HEK293 (cell line): ENCODE data around the gene VIT.

Experiments
- CTCF ChIA-PET: fragments of 350-600 bp; formaldehyde crosslinking; extraction: SDS; loops from one replicate; lab custom pipeline; 2021; ENCODE audit warnings: antibody characterized with exemption; lab: Yijun Ruan, JAX
- POLR2A ChIA-PET: fragments of 300-600 bp; formaldehyde crosslinking; extraction: SDS; loops from one replicate; lab custom pipeline; 2020; ENCODE audit warnings: antibody characterized with exemption, inconsistent platforms; lab: Yijun Ruan, JAX
- H3K27ac ChIP-seq: fragments of 200-500 bp; sonication (Bioruptor generic); 2 replicates; pipeline ENCODE4 v1.5.1; 2014; ENCODE audit warnings: low read depth, low read length, control low read depth, inconsistent platforms; ENCODE audit errors: extremely low read depth
- H3K36me3 ChIP-seq, 2 experiments: fragments of 200-500 bp in 1 of 2; sonication (Bioruptor generic) in 1 of 2; 1 replicate in 1 of 2; 2 replicates in 1 of 2; pipeline ENCODE4 v1.5.1; 2014 to 2017; ENCODE audit warnings: inconsistent platforms in 2 of 2, low read length in 2 of 2; ENCODE audit not compliant: control insufficient read depth in 2 of 2, insufficient read depth in 1 of 2
- H3K4me1 ChIP-seq: fragments of 200-500 bp; sonication (Bioruptor generic); 2 replicates; pipeline ENCODE4 v1.5.1; 2014; ENCODE audit warnings: mild to moderate bottlenecking, low read length, inconsistent platforms; ENCODE audit not compliant: control insufficient read depth, insufficient read depth
- H3K4me3 ChIP-seq: 2 replicates; pipeline ENCODE4 v1.5.1; 2011; ENCODE audit warnings: low read depth, mild to moderate bottlenecking, control low read depth, low read length, moderate library complexity
- H3K9me3 ChIP-seq: fragments of 200-500 bp; sonication (Bioruptor generic); 2 replicates; pipeline ENCODE4 v1.5.1; 2014; ENCODE audit warnings: low read depth, low read length, inconsistent platforms; ENCODE audit not compliant: control insufficient read depth, insufficient read depth
- CTCF ChIP-seq: fragments of 450-650 bp; formaldehyde crosslinking; IDR thresholded peaks from 2 replicates; pipeline ENCODE4 v1.5.1; 2016; ENCODE audit warnings: missing biosample characterization, missing genetic modification characterization
- FEZF1 ChIP-seq: fragments of 450-650 bp; formaldehyde crosslinking; IDR thresholded peaks from 2 replicates; pipeline ENCODE4 v1.5.1; 2016; ENCODE audit warnings: missing biosample characterization, missing genetic modification characterization
- GFI1B ChIP-seq: fragments of 450-650 bp; formaldehyde crosslinking; IDR thresholded peaks from 2 replicates; pipeline ENCODE4 v1.5.1; 2016; ENCODE audit warnings: missing biosample characterization, missing genetic modification characterization
- GLI2 ChIP-seq: fragments of 450-650 bp; formaldehyde crosslinking; IDR thresholded peaks from 2 replicates; pipeline ENCODE4; 2017; ENCODE audit warnings: missing biosample characterization, missing genetic modification characterization, low read depth, borderline replicate concordance
- GLIS2 ChIP-seq: fragments of 450-650 bp; formaldehyde crosslinking; IDR thresholded peaks from 2 replicates; pipeline ENCODE4 v1.5.1; 2016; ENCODE audit warnings: missing biosample characterization, missing genetic modification characterization
- PRDM6 ChIP-seq: fragments of 450-650 bp; formaldehyde crosslinking; IDR thresholded peaks from 2 replicates; pipeline ENCODE4 v1.5.1; 2017; ENCODE audit warnings: missing biosample characterization, missing genetic modification characterization
- REPIN1 ChIP-seq: fragments of 450-650 bp; formaldehyde crosslinking; IDR thresholded peaks from 2 replicates; pipeline ENCODE4 v1.5.1; 2017; ENCODE audit warnings: missing biosample characterization, missing genetic modification characterization, low read depth
- ZBTB7A ChIP-seq: fragments of 450-650 bp; formaldehyde crosslinking; IDR thresholded peaks from 2 replicates; pipeline ENCODE4 v1.5.1; 2016; ENCODE audit warnings: low read depth, missing biosample characterization, missing genetic modification characterization
- ZNF112 ChIP-seq: fragments of 450-650 bp; formaldehyde crosslinking; IDR thresholded peaks from 2 replicates; pipeline ENCODE4 v1.5.0; 2017; ENCODE audit warnings: missing biosample characterization, missing genetic modification characterization
- ZNF18 ChIP-seq: fragments of 450-650 bp; formaldehyde crosslinking; IDR thresholded peaks from 2 replicates; pipeline ENCODE4 v1.5.1; 2016; ENCODE audit warnings: missing biosample characterization, missing genetic modification characterization
- ZNF2 ChIP-seq: fragments of 450-650 bp; formaldehyde crosslinking; IDR thresholded peaks from 2 replicates; pipeline ENCODE4 v1.5.1; 2016; ENCODE audit warnings: missing biosample characterization, missing genetic modification characterization
- ZNF23 ChIP-seq: fragments of 450-650 bp; formaldehyde crosslinking; IDR thresholded peaks from 2 replicates; pipeline ENCODE4 v1.5.1; 2016; ENCODE audit warnings: missing biosample characterization, missing genetic modification characterization, borderline replicate concordance
- ZNF24 ChIP-seq: fragments of 450-650 bp; formaldehyde crosslinking; IDR thresholded peaks from 2 replicates; pipeline ENCODE4 v1.5.1; 2016; ENCODE audit warnings: missing biosample characterization, missing genetic modification characterization
- ZNF26 ChIP-seq: fragments of 450-650 bp; formaldehyde crosslinking; IDR thresholded peaks from 2 replicates; pipeline ENCODE4 v1.5.1; 2016; ENCODE audit warnings: missing biosample characterization, missing genetic modification characterization
- ZNF423 ChIP-seq: fragments of 450-650 bp; formaldehyde crosslinking; IDR thresholded peaks from 2 replicates; pipeline ENCODE4 v1.5.1; 2016; ENCODE audit warnings: missing biosample characterization, missing genetic modification characterization
- ZNF561 ChIP-seq: fragments of 450-650 bp; IDR thresholded peaks from 2 replicates; pipeline ENCODE4 v1.5.1; 2018; ENCODE audit warnings: missing biosample characterization, missing genetic modification characterization, borderline replicate concordance
- ZNF654 ChIP-seq: fragments of 450-650 bp; formaldehyde crosslinking; IDR thresholded peaks from 2 replicates; pipeline ENCODE4 v1.5.1; 2016; ENCODE audit warnings: low read depth, missing biosample characterization, missing genetic modification characterization
- ZNF658 ChIP-seq: fragments of 450-650 bp; formaldehyde crosslinking; IDR thresholded peaks from 2 replicates; pipeline ENCODE4; 2016; ENCODE audit warnings: missing biosample characterization, missing genetic modification characterization
- ZNF660 ChIP-seq: fragments of 450-650 bp; IDR thresholded peaks from 2 replicates; pipeline ENCODE4 v1.5.1; 2018; ENCODE audit warnings: missing biosample characterization, mild to moderate bottlenecking, missing genetic modification characterization
- ZNF777 ChIP-seq: fragments of 450-650 bp; formaldehyde crosslinking; IDR thresholded peaks from 2 replicates; pipeline ENCODE4 v1.5.1; 2017; ENCODE audit warnings: missing biosample characterization, missing genetic modification characterization, borderline replicate concordance
- ZNF792 ChIP-seq: fragments of 450-650 bp; formaldehyde crosslinking; IDR thresholded peaks from 2 replicates; pipeline ENCODE4 v1.5.1; 2016; ENCODE audit warnings: missing biosample characterization, missing genetic modification characterization
- ZNF843 ChIP-seq: fragments of 450-650 bp; formaldehyde crosslinking; IDR thresholded peaks from 2 replicates; pipeline ENCODE4 v1.5.1; 2016; ENCODE audit warnings: missing biosample characterization, missing genetic modification characterization
- ZSCAN5A ChIP-seq: fragments of 450-650 bp; formaldehyde crosslinking; IDR thresholded peaks from 2 replicates; pipeline ENCODE4 v1.5.1; 2016; ENCODE audit warnings: missing biosample characterization, missing genetic modification characterization

Gene VIT

GRCh38 chr2:36695746-36696415 lies 626 bp upstream of the VIT start:
- no peak for TF ChIP-seq ZNF658
- peak; percentile 56; the same call in 1 of the 2 replicates for TF ChIP-seq CTCF
- TF ChIP-seq ZNF654 (tag by site-specific recombination), result 0 out of 2 replicates have a peak, but pooled peaks have one; percentile 19
- no peak for TF ChIP-seq REPIN1 (tag by site-specific recombination)
- Histone ChIP-seq H3K4me3 (no peak overlapping the region), H3K27ac (no peak overlapping the region), H3K4me1 (peaks cover 16% of the 10 kb centered on the region), H3K9me3 (no peaks in the 10 kb centered on the region), H3K36me3 (no peaks in the 10 kb centered on the region)
- ChIA-PET POLR2A (no interaction called here), CTCF (interaction anchor here (0.7 to 1.8 kb wide), 7 partner anchors 32 to 97 kb away, joined by 3 to 5 read pairs (median 3); no protein-coding TSS in a partner anchor)

- ChIA-PET POLR2A (no interaction called here), CTCF (interaction anchor here (0.7 to 1.0 kb wide), 2 partner anchors 32 to 88 kb away, joined by 3 to 4 read pairs; no protein-coding TSS in a partner anchor)
- no peaks in the 10 kb centered on the region for H3K9me3 ChIP-seq
- no peak overlapping the region for H3K27ac ChIP-seq
- no peak overlapping the region for H3K4me3 ChIP-seq
- H3K36me3 ChIP-seq, result no peaks in the 10 kb centered on the region
- peaks cover 22% of the 10 kb centered on the region for H3K4me1 ChIP-seq
- 0 out of 2 replicates have a peak, but pooled peaks have one; percentile 31 for TF ChIP-seq GFI1B (tag by site-specific recombination)
- peak; percentile 39; the same call in 1 of the 2 replicates for TF ChIP-seq PRDM6
- TF ChIP-seq ZNF843 (tag by site-specific recombination), result 0 out of 2 replicates have a peak, but pooled peaks have one; percentile 51
- no peak for TF ChIP-seq ZSCAN5A (tag by site-specific recombination)
- no peak for TF ChIP-seq ZNF2 (tag by site-specific recombination)
- TF ChIP-seq ZBTB7A, result no peak
- TF ChIP-seq ZNF792 (tag by site-specific recombination), result no peak
- TF ChIP-seq ZNF24 (tag by site-specific recombination), result no peak
- TF ChIP-seq ZNF23, result no peak
- no peak for TF ChIP-seq ZNF423 (tag by site-specific recombination)
- TF ChIP-seq ZNF777, result no peak
- peak; percentile 31; the same call in 1 of the 2 replicates for TF ChIP-seq FEZF1 (tag by site-specific recombination)
- TF ChIP-seq ZNF660 (tag by site-specific recombination), result no peak
- TF ChIP-seq ZNF112, result no peak
- TF ChIP-seq ZNF26 (tag by site-specific recombination), result no peak
- no peak for TF ChIP-seq ZNF561
- TF ChIP-seq GLI2 (tag by site-specific recombination), result no peak
- no peak for TF ChIP-seq ZNF18 (tag by site-specific recombination)
- no peak for TF ChIP-seq GLIS2 (tag by site-specific recombination)
Measured at GRCh38 chr2:36697424-36698066, 1.0 kb downstream of the VIT start.
